Cardiac fibroblast (primary cell): ENCODE data around the gene CNTNAP2.
A peak's percentile ranks its signal among the peaks of the same experiment; 100 is the strongest.

ENCODE experiments used
- DNase-seq, 2 donors: peaks; one replicate each; pipeline versions ENCODE4 v3.0.0 to v3.0.0-alpha.2; 2010; ENCODE audit warnings: low read depth in 2 of 2
- H3K4me3 ChIP-seq, 2 donors: replicated peaks in 1 of 2; 1 replicate in 1 of 2; 2 replicates in 1 of 2; pipeline ENCODE4 v1.5.1; 2011; ENCODE audit warnings: low read depth in 2 of 2, low read length in 2 of 2, mild to moderate bottlenecking in 2 of 2, moderate library complexity in 1 of 2
- TF ChIP-seq, protein P1 (sequence below): IDR thresholded peaks from one replicate; pipeline ENCODE4 v1.5.1; 2011; ENCODE audit warnings: low read depth, mild to moderate bottlenecking, low read length, inconsistent platforms

CNTNAP2 gene

GRCh38 chr7:147276783-147277370 is 1160.3 kb downstream of the CNTNAP2 start:
- no peak overlapping the region for H3K4me3 ChIP-seq
- TF ChIP-seq, protein P1, sequence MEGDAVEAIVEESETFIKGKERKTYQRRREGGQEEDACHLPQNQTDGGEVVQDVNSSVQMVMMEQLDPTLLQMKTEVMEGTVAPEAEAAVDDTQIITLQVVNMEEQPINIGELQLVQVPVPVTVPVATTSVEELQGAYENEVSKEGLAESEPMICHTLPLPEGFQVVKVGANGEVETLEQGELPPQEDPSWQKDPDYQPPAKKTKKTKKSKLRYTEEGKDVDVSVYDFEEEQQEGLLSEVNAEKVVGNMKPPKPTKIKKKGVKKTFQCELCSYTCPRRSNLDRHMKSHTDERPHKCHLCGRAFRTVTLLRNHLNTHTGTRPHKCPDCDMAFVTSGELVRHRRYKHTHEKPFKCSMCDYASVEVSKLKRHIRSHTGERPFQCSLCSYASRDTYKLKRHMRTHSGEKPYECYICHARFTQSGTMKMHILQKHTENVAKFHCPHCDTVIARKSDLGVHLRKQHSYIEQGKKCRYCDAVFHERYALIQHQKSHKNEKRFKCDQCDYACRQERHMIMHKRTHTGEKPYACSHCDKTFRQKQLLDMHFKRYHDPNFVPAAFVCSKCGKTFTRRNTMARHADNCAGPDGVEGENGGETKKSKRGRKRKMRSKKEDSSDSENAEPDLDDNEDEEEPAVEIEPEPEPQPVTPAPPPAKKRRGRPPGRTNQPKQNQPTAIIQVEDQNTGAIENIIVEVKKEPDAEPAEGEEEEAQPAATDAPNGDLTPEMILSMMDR: no peak
- DNase-seq: no peak

DNA sequence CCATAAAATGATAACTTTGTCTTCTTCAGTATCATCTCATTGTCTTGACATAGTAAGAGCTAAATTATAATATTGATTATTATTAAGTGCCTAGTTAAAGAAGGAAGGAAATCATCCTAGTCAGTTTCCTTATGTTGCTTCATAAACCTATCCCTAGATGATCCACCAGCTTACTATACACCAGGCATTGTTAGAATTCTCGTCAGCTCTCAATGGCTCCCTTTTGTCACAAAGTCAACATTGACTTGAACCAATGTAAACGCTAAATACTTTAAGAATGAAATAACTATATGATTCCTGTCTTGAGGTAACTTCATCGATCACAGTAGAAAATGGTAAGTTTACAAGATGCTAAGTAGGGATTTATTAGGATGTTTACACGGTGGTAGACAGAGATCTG is 1162.9 kb downstream of the CNTNAP2 start:
- H3K4me3 ChIP-seq: no peak overlapping the region
- TF ChIP-seq, protein P1: no peak

DNA sequence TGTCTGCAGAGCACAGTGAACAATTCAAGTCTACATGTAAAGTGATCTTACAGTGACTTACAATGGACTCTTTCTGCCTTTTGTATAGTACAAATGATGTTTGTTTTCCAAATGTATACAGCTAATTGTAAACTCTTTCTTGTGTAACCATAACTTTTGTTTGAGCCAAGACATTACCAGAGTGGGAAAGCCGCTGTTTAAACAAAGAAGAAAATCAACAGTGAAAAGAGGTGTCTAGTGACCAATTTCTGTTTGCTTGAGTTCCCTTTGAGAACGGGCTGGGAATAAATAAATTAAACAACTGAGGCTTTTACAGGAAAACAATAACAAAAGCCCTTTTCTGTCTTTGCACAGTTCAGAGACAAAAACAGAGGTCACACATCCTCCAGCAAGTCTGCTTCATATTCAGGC is 1163.4 kb downstream of the CNTNAP2 start:
- no peak overlapping the region for H3K4me3 ChIP-seq
- no peak for DNase-seq
- TF ChIP-seq, protein P1: no peak

More for the DNA sequence above, 1162.9 kb downstream of the CNTNAP2 start:
- DNase-seq: no peak

GRCh38 chr7:147282204-147282603 is 1165.6 kb downstream of the CNTNAP2 start:
- TF ChIP-seq, protein P1: no peak
- DNase-seq: no peak

DNA sequence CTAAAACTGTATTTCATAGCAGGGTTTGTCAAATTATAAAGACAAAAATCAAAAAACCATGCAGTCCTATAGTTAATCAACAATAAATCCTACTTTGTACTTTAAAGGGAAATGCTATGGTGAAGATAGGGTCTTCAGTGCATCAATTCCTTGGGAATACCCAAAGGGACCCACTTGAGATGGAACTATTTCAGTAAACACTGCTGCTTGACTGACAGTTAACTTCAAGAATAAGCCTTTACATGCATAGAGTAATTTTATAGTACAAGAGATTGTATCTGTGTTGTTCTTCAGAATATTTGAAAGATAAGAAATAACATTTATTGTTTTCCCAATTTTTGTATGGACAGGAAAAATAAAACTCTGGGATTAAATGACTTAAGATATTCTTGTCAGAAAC is 1179.6 kb downstream of the CNTNAP2 start:
- TF ChIP-seq, protein P1: no peak
- H3K4me3 ChIP-seq: no peak overlapping the region
- no peak for DNase-seq

More at GRCh38 chr7:147282204-147282603, 1165.6 kb downstream of the CNTNAP2 start:
- H3K4me3 ChIP-seq: no peak overlapping the region

DNA sequence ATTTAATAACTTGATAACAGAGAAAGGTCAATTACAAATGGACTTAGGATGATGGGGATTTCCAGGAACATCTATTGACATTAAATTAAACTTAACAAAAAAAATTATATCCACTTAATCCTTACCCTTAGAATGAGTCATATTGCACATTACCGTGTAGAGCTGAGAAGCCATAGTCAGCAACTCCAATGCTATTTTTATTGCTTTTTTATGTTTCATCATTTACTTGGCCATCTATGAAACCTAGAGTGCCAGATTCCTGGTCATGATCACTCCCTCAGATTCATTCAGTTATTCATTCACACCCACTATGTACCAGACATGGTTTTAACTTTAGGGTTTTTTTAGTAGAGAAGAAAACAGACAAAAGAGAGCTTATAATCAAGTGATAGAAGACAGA is 1180.4 kb downstream of the CNTNAP2 start:
- DNase-seq: no peak
- TF ChIP-seq, protein P1: no peak
- H3K4me3 ChIP-seq: no peak overlapping the region

- no peak overlapping the region for H3K4me3 ChIP-seq
- DNase-seq: peak in 1 of 2 donors; percentile 1
- TF ChIP-seq, protein P1: no peak
These were observed 1182.0 kb downstream of the CNTNAP2 start for GRCh38 chr7:147298611-147299043.
